Keratinocyte (primary cell): ENCODE data around the gene RAPGEF3. TPM values are rescaled to one million over a fixed set of nuclear protein-coding genes. Genes with fewer than 3 reads are reported as not detected.

Experiments used
- DNase-seq: peaks from one replicate; pipeline ENCODE4 v3.0.0-alpha.2; 2011; ENCODE audit warnings: low read depth, missing footprints, low spot score
- FAIRE-seq: peaks from 2 replicates; lab custom pipeline; 2011; peaks lifted over from hg19 to GRCh38; lab: Jason Lieb, UNC
- H2AFZ ChIP-seq: 2 replicates; pipeline ENCODE4 v1.6.0; 2012; ENCODE audit warnings: low read length, control low read depth, inconsistent platforms; ENCODE audit not compliant: control insufficient read depth
- H3K27ac ChIP-seq: 2 replicates; pipeline ENCODE4 v1.5.1; 2011; ENCODE audit warnings: low read length; ENCODE audit not compliant: control insufficient read depth, insufficient read depth
- H3K27me3 ChIP-seq: 3 replicates; pipeline ENCODE4 v1.6.0; 2011; ENCODE audit warnings: low read length; ENCODE audit not compliant: control insufficient read depth, insufficient read depth; ENCODE audit errors: extremely low read depth
- H3K36me3 ChIP-seq, 2 experiments: 2 replicates in 1 of 2; 3 replicates in 1 of 2; pipeline ENCODE4 v1.5.1; 2011; ENCODE audit warnings: low read length in 2 of 2, mild to moderate bottlenecking in 1 of 2; ENCODE audit not compliant: control insufficient read depth in 2 of 2, insufficient read depth in 2 of 2; ENCODE audit errors: extremely low read depth in 1 of 2
- H3K4me1 ChIP-seq: 3 replicates; pipeline ENCODE4 v1.5.1; 2011; ENCODE audit warnings: low read length; ENCODE audit not compliant: control insufficient read depth, insufficient read depth; ENCODE audit errors: extremely low read depth
- H3K4me2 ChIP-seq: 3 replicates; pipeline ENCODE4 v1.6.0; 2011; ENCODE audit warnings: low read depth, low read length; ENCODE audit not compliant: control insufficient read depth, insufficient read depth; ENCODE audit errors: extremely low read depth
- H3K4me3 ChIP-seq, 3 experiments: fragments of 200-600 bp in 1 of 3; sonication (generic) in 1 of 3; 2 replicates in 2 of 3; 3 replicates in 1 of 3; pipeline ENCODE4 v1.5.1; 2011 to 2016; ENCODE audit warnings: low read length in 3 of 3, mild to moderate bottlenecking in 3 of 3, control low read depth in 2 of 3, inconsistent platforms in 1 of 3, low read depth in 1 of 3, mixed read lengths in 1 of 3, mixed run types in 1 of 3, moderate library complexity in 1 of 3; ENCODE audit not compliant: control insufficient read depth in 2 of 3, insufficient read depth in 2 of 3; ENCODE audit errors: extremely low read depth in 1 of 3
- H3K79me2 ChIP-seq: 2 replicates; pipeline ENCODE4 v1.6.0; 2012; ENCODE audit warnings: low read length; ENCODE audit not compliant: control insufficient read depth, insufficient read depth
- H3K9ac ChIP-seq: 3 replicates; pipeline ENCODE4 v1.6.0; 2011; ENCODE audit warnings: low read length; ENCODE audit not compliant: control insufficient read depth, insufficient read depth; ENCODE audit errors: extremely low read depth
- H3K9me1 ChIP-seq: 3 replicates; pipeline ENCODE4 v1.6.0; 2011; ENCODE audit warnings: low read length; ENCODE audit not compliant: control insufficient read depth, insufficient read depth; ENCODE audit errors: extremely low read depth
- H3K9me3 ChIP-seq: 2 replicates; pipeline ENCODE4 v1.5.1; 2012; ENCODE audit warnings: low read depth, low read length; ENCODE audit not compliant: control insufficient read depth
- H4K20me1 ChIP-seq: 3 replicates; pipeline ENCODE4 v1.6.0; 2011; ENCODE audit warnings: low read length; ENCODE audit not compliant: control insufficient read depth, insufficient read depth; ENCODE audit errors: extremely low read depth
- CTCF ChIP-seq, 3 experiments: IDR thresholded peaks in 1 of 3; conservative IDR thresholded peaks in 1 of 3; optimal IDR thresholded peaks in 1 of 3; 2 replicates in 2 of 3; 3 replicates in 1 of 3; pipeline versions ENCODE3 to v1.5.1; 2011; ENCODE audit warnings: low read length in 3 of 3, mild to moderate bottlenecking in 3 of 3, moderate library complexity in 2 of 3, control low read depth in 1 of 3, inconsistent platforms in 1 of 3; ENCODE audit not compliant: insufficient read depth in 2 of 3; ENCODE audit errors: extremely low read depth in 1 of 3
- EZH2 ChIP-seq: IDR thresholded peaks from one replicate; pipeline ENCODE4 v1.6.1; 2012; ENCODE audit warnings: inconsistent platforms, mild to moderate bottlenecking, low read length, moderate library complexity
- dilution Hi-C: fragments of 300-500 bp; cut with MboI; formaldehyde crosslinking; loops from one replicate; pipeline ENCODE4 v1.7.0; 2020; ENCODE audit warnings: low sequenced_read_pairs; ENCODE audit not compliant: extremely low pct_ligation_motif_present
- polyA plus RNA-seq, 5 experiments: library from polyadenylated mRNA; depleted of rRNA in 3 of 5; stranded (reverse) in 3 of 5; stranded (forward) in 1 of 5; unstranded in 1 of 5; fragments of >200 nt; gene quantifications; 1 replicate in 1 of 5; 2 replicates in 3 of 5; 3 replicates in 1 of 5; pipeline versions ENCODE4 v1.2.1 to v1.2.3, GENCODE V29; 2011 to 2012; ENCODE audit warnings: missing spikeins in 2 of 5, low read depth in 1 of 5, low replicate concordance in 1 of 5

RAPGEF3 gene
- polyA plus RNA-seq, 1 donor (not counting 4 experiments of a cell fraction or from before 2014, with no cell fraction given) = 5.1 TPM

DNA sequence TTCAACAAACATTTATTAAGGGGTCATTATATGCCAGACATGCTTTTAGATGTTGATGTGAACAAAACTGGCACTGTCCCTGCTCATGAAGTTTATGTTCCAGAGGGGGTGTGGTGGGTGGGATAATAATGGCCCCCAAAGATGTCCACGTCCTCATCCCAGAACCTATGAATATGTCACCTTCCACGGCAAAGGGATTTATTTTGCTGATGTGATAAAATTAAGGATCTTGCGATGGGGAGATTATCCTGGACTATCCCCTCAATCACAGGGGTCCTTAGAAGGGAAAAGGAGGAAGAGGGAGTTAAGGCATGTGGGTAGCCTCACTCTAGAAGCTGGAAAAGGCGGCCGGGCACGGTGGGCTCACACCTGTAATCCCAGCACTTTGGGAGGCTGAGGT is 12.6 kb upstream of the RAPGEF3 start:
- Histone ChIP-seq H2AFZ (no peak overlapping the region), H3K4me2 (no peak overlapping the region), H3K4me1 (peaks cover 61% of the 10 kb centered on the region), H3K79me2 (peaks cover 15% of the 10 kb centered on the region), H3K27me3 (no peaks in the 10 kb centered on the region), H3K9me1 (peaks cover 3% of the 10 kb centered on the region), H3K9ac (no peak overlapping the region), H3K36me3 (peaks cover 0 to 2% of the 10 kb centered on the region in 2 experiments), H4K20me1 (no peaks in the 10 kb centered on the region), H3K4me3 (no peak overlapping the region), H3K9me3 (no peaks in the 10 kb centered on the region), H3K27ac (no peak overlapping the region)
- dilution Hi-C loops = no loop called here
- no peak for DNase-seq
- FAIRE-seq = no peak
- TF ChIP-seq CTCF (optimal IDR thresholded peaks at IDR 0.05 in 1 of 3, IDR thresholded peaks at IDR 0.05 in 1 of 3, conservative IDR thresholded peaks at IDR 0.05 in 1 of 3; ENCODE audit: extremely low read depth in 1 of 3, insufficient read depth in 2 of 3, low read length in 3 of 3) (no peak), EZH2 (no peak)

- dilution Hi-C loops = no loop called here
- peaks cover 62% of the 10 kb centered on the region for H3K4me1 ChIP-seq
- H3K27me3 ChIP-seq = no peaks in the 10 kb centered on the region
- peaks cover 0 to 2% of the 10 kb centered on the region in 2 experiments for H3K36me3 ChIP-seq
- no peaks in the 10 kb centered on the region for H3K9me3 ChIP-seq
- peaks cover 12% of the 10 kb centered on the region for H3K79me2 ChIP-seq
- peak overlapping the region; percentile 29 for H3K4me2 ChIP-seq
- DNase-seq (no peak), FAIRE-seq (no peak)
- TF ChIP-seq EZH2 = no peak
- TF ChIP-seq CTCF (optimal IDR thresholded peaks at IDR 0.05 in 1 of 3, IDR thresholded peaks at IDR 0.05 in 1 of 3, conservative IDR thresholded peaks at IDR 0.05 in 1 of 3; ENCODE audit: extremely low read depth in 1 of 3, insufficient read depth in 2 of 3, low read length in 3 of 3) = no peak
- H2AFZ ChIP-seq = no peak overlapping the region
- H3K9me1 ChIP-seq = no peaks in the 10 kb centered on the region
- H3K27ac ChIP-seq = no peak overlapping the region
- no peaks in the 10 kb centered on the region for H4K20me1 ChIP-seq
- no peak overlapping the region for H3K4me3 ChIP-seq
- H3K9ac ChIP-seq = no peak overlapping the region
Observed at GRCh38 chr12:47770086-47770726, 11.5 kb upstream of the RAPGEF3 start.
